Muscle layer of colon (tissue), 2 donors: ENCODE measurements around the gene SHISA9.

ENCODE experiments used
- H3K27ac ChIP-seq: one replicate; pipeline ENCODE4 v1.7.0; 2013; ENCODE audit warnings: low read depth, mild to moderate bottlenecking, low read length, moderate library complexity
- H3K27me3 ChIP-seq, 2 donors: one replicate each; pipeline ENCODE4 v1.7.0; 2013; ENCODE audit warnings: low read length in 2 of 2, mild to moderate bottlenecking in 2 of 2; ENCODE audit not compliant: insufficient read depth in 2 of 2, control insufficient read depth in 1 of 2
- H3K36me3 ChIP-seq: one replicate; pipeline ENCODE4 v1.7.0; 2013; ENCODE audit warnings: mild to moderate bottlenecking, low read length; ENCODE audit not compliant: insufficient read depth
- H3K4me1 ChIP-seq: one replicate; pipeline ENCODE4 v1.7.0; 2013; ENCODE audit warnings: mild to moderate bottlenecking, low read length; ENCODE audit not compliant: insufficient read depth
- H3K4me3 ChIP-seq, 2 donors: one replicate each; pipeline ENCODE4 v1.7.0; 2013; ENCODE audit warnings: low read length in 2 of 2, low read depth in 1 of 2, mild to moderate bottlenecking in 1 of 2, moderate library complexity in 1 of 2
- H3K9ac ChIP-seq: one replicate; pipeline ENCODE4 v1.7.0; 2013; ENCODE audit warnings: low read length
- H3K9me3 ChIP-seq: one replicate; pipeline ENCODE4 v1.7.0; 2013; ENCODE audit warnings: mild to moderate bottlenecking, low read length
- donor health status: abdominal sarcoma.
- donor health status: Adenocarcinoma of cecum.

SHISA9 gene

GRCh38 chr16:12900599-12901203 is 697 bp upstream of the SHISA9 start:
- Histone ChIP-seq H3K27me3 (peaks cover 7 to 45% of the 10 kb centered on the region in 2 donors), H3K4me3 (no peak overlapping the region), H3K27ac (no peak overlapping the region), H3K9ac (no peak overlapping the region), H3K36me3 (no peaks in the 10 kb centered on the region), H3K4me1 (no peaks in the 10 kb centered on the region), H3K9me3 (no peaks in the 10 kb centered on the region)

DNA sequence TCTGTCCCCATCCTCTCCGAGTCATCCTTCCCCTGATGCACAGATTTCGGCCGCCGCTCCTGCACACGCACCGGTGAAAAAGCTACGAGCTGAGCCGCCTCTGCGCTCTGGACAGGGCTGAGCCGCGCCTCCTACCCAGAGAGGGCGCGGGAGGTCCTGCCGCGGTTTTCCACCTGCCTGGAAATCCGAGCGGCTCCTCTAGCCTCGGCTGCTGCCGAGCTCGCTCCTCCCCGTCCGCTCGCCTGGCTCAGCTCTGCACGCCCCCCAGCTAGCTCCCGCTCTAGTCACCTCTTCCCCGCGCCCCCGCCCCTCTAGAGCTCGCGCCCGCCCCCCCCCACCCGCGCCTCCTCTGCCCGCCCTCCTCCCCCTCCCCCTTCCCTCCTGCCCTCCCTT is 198 bp upstream of the SHISA9 start:
- H3K36me3 ChIP-seq: no peaks in the 10 kb centered on the region
- no peaks in the 10 kb centered on the region for H3K9me3 ChIP-seq
- H3K27me3 ChIP-seq: peaks cover 7 to 45% of the 10 kb centered on the region in 2 donors
- H3K4me1 ChIP-seq: no peaks in the 10 kb centered on the region
- no peak overlapping the region for H3K9ac ChIP-seq
- H3K27ac ChIP-seq: no peak overlapping the region
- no peak overlapping the region for H3K4me3 ChIP-seq

DNA sequence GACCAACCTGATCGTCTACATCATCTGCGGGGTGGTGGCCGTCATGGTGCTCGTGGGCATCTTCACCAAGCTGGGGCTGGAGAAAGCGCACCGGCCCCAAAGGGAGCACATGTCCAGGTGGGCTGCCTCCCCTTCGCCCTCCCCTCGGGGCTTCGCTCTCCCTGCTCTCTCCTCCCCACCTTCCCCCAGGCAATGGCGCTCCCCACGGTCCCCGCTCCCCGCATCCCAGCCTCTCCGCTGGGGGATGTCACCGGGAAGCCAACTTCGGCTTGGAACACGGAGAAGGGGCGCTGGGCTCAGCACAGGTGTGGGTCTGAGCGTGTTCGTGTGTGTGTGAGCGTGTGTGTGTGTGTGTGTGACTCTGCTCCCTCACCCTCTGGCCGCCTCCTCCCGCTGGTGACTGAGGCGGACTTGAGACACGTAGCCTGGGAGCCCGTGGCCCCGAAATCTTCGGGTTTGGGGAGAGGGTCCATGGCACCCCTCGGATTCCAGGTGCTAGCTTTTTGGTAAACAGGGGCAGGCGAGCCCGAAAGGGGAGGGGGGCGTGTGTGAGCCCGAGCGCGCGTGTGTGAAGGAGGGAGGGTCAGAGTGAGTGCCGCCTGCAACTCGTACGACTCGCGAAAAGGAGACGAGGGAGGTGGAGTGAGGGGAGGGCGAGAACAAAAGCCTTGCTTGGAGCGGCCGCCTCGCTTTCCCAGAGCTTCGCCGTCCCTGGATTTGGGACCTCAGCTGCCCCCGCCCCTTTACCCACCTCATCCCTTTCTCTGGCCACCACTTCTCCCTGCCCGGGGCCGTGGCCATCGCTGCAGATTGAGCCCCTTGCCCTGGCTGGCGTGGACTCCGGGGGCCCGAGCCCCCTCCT is 1.3 kb downstream of the SHISA9 start:
- H3K36me3 ChIP-seq: no peaks in the 10 kb centered on the region
- H3K4me1 ChIP-seq: no peaks in the 10 kb centered on the region
- no peak overlapping the region for H3K4me3 ChIP-seq
- no peak overlapping the region for H3K9ac ChIP-seq
- peaks cover 7 to 45% of the 10 kb centered on the region in 2 donors for H3K27me3 ChIP-seq
- no peak overlapping the region for H3K27ac ChIP-seq
- H3K9me3 ChIP-seq: no peaks in the 10 kb centered on the region

- Histone ChIP-seq H3K36me3 (no peaks in the 10 kb centered on the region), H3K4me3 (no peak overlapping the region), H3K27me3 (peaks cover 7 to 45% of the 10 kb centered on the region in 2 donors), H3K4me1 (no peaks in the 10 kb centered on the region), H3K27ac (no peak overlapping the region), H3K9me3 (no peaks in the 10 kb centered on the region), H3K9ac (no peak overlapping the region)
Observed at GRCh38 chr16:12903407-12904328, 2.3 kb downstream of the SHISA9 start.

GRCh38 chr16:12904329-12904671 is 2.9 kb downstream of the SHISA9 start:
- Histone ChIP-seq H3K36me3 (no peaks in the 10 kb centered on the region), H3K4me1 (no peaks in the 10 kb centered on the region), H3K27me3 (peaks cover 7 to 40% of the 10 kb centered on the region in 2 donors), H3K9me3 (no peaks in the 10 kb centered on the region), H3K9ac (no peak overlapping the region), H3K4me3 (no peak overlapping the region), H3K27ac (no peak overlapping the region)

- Histone ChIP-seq H3K4me3 (no peak overlapping the region), H3K27ac (no peak overlapping the region), H3K9me3 (no peaks in the 10 kb centered on the region), H3K9ac (no peak overlapping the region), H3K27me3 (peaks cover 7 to 31% of the 10 kb centered on the region in 2 donors), H3K36me3 (no peaks in the 10 kb centered on the region), H3K4me1 (no peaks in the 10 kb centered on the region)
Observed at GRCh38 chr16:12906271-12906670, 4.9 kb downstream of the SHISA9 start.

GRCh38 chr16:12906765-12907516 is 5.5 kb downstream of the SHISA9 start:
- no peak overlapping the region for H3K4me3 ChIP-seq
- no peak overlapping the region for H3K9ac ChIP-seq
- no peaks in the 10 kb centered on the region for H3K4me1 ChIP-seq
- H3K9me3 ChIP-seq: no peaks in the 10 kb centered on the region
- peaks cover 7 to 31% of the 10 kb centered on the region in 2 donors for H3K27me3 ChIP-seq
- H3K27ac ChIP-seq: no peak overlapping the region
- H3K36me3 ChIP-seq: no peaks in the 10 kb centered on the region

GRCh38 chr16:12907670-12908233 is 6.4 kb downstream of the SHISA9 start:
- Histone ChIP-seq H3K27me3 (peaks cover 7 to 23% of the 10 kb centered on the region in 2 donors), H3K4me3 (no peak overlapping the region), H3K4me1 (no peaks in the 10 kb centered on the region), H3K9me3 (no peaks in the 10 kb centered on the region), H3K9ac (no peak overlapping the region), H3K36me3 (no peaks in the 10 kb centered on the region), H3K27ac (no peak overlapping the region)

GRCh38 chr16:12917246-12917645 is 15.8 kb downstream of the SHISA9 start:
- no peaks in the 10 kb centered on the region for H3K9me3 ChIP-seq
- no peaks in the 10 kb centered on the region for H3K27me3 ChIP-seq
- no peaks in the 10 kb centered on the region for H3K4me1 ChIP-seq
- no peak overlapping the region for H3K27ac ChIP-seq
- H3K36me3 ChIP-seq: no peaks in the 10 kb centered on the region
- no peak overlapping the region for H3K4me3 ChIP-seq
- H3K9ac ChIP-seq: no peak overlapping the region

GRCh38 chr16:12917653-12918052 is 16.3 kb downstream of the SHISA9 start:
- Histone ChIP-seq H3K27ac (no peak overlapping the region), H3K27me3 (no peaks in the 10 kb centered on the region), H3K9me3 (no peaks in the 10 kb centered on the region), H3K9ac (no peak overlapping the region), H3K4me3 (no peak overlapping the region), H3K4me1 (no peaks in the 10 kb centered on the region), H3K36me3 (no peaks in the 10 kb centered on the region)
